ENCODE measurements around the gene FBF1.
"Not testable (repeated sequence)": the region's sequence is repeated elsewhere in the genome, so short reads cannot be mapped to it uniquely, and the experiment has no call there.

The FBF1 gene

GRCh38 chr17:75940727-75941441 is at the start of gene FBF1:
Gene FBF1, minus strand, starts transcription at chr17:75941042. Its CDS starts 2,893 bp downstream, at chr17:75938149.
- DNase-seq, result peak; percentile 95 to 99

- DNase-seq, result no peak
These were observed 46.2 kb upstream of the FBF1 start for GRCh38 chr17:75987041-75987440.

GRCh38 chr17:75985986-75986385 is 45.1 kb upstream of the FBF1 start:
- DNase-seq, result no peak

GRCh38 chr17:75983501-75984181 is 42.8 kb upstream of the FBF1 start:
- DNase-seq, result no peak

GRCh38 chr17:75981019-75981615 is 40.3 kb upstream of the FBF1 start:
- DNase-seq, result no peak

GRCh38 chr17:75980188-75981018 is 39.6 kb upstream of the FBF1 start:
- peak in 1 of 2 experiments; percentile 31 for DNase-seq

GRCh38 chr17:75979705-75980187 is 38.9 kb upstream of the FBF1 start:
- no peak for DNase-seq

GRCh38 chr17:75978938-75979704 is 38.3 kb upstream of the FBF1 start, which contains the start of the genes ACOX1 and TEN1:
Gene ACOX1, minus strand, starts transcription at chr17:75979166. Its CDS starts 93 bp downstream, at chr17:75979073.
Gene TEN1, plus strand, starts transcription at chr17:75979240. Its CDS starts 6,953 bp downstream, at chr17:75986193.
- DNase-seq, result peak; percentile 99

- no peak for DNase-seq
These were observed 35.5 kb upstream of the FBF1 start for GRCh38 chr17:75976175-75976848.

- no peak for DNase-seq
These were observed 34.9 kb upstream of the FBF1 start for GRCh38 chr17:75975757-75976174.

GRCh38 chr17:75975187-75975586 is 34.3 kb upstream of the FBF1 start:
- not testable (repeated sequence) for DNase-seq

- DNase-seq, result no peak
These were observed 29.8 kb upstream of the FBF1 start for GRCh38 chr17:75970626-75971025.

- no peak for DNase-seq
These were observed 29.2 kb upstream of the FBF1 start for GRCh38 chr17:75970011-75970523.

GRCh38 chr17:75969044-75969443 is 28.2 kb upstream of the FBF1 start:
- DNase-seq, result not testable (repeated sequence)

GRCh38 chr17:75965468-75965867 is 24.6 kb upstream of the FBF1 start:
- DNase-seq, result no peak

- DNase-seq, result no peak
These were observed 19.1 kb upstream of the FBF1 start for GRCh38 chr17:75959839-75960511.

GRCh38 chr17:75959051-75959838 is 18.4 kb upstream of the FBF1 start:
- no peak for DNase-seq

- no peak for DNase-seq
These were observed 10.2 kb upstream of the FBF1 start for GRCh38 chr17:75950855-75951554.

GRCh38 chr17:75950421-75950820 is 9.6 kb upstream of the FBF1 start:
- DNase-seq, result no peak
